ENCODE results near the gene TTC7B.

TTC7B gene

GRCh38 chr14:90510159-90510558, 306.1 kb downstream of the TTC7B start:
- no peak for DNase-seq (ENCODE audit: low read depth in 2 of 2)

- DNase-seq (ENCODE audit: low read depth in 2 of 2): no peak
Observed at GRCh38 chr14:90509403-90509802, 306.8 kb downstream of the TTC7B start.

GRCh38 chr14:90508536-90509254, 307.5 kb downstream of the TTC7B start:
- no peak for DNase-seq (ENCODE audit: low read depth in 2 of 2)

GRCh38 chr14:90508036-90508435, 308.2 kb downstream of the TTC7B start:
- no peak for DNase-seq (ENCODE audit: low read depth in 2 of 2)

- no peak for DNase-seq (ENCODE audit: low read depth in 2 of 2)
Observed at GRCh38 chr14:90507428-90507827, 308.8 kb downstream of the TTC7B start.

GRCh38 chr14:90506748-90507147, 309.5 kb downstream of the TTC7B start:
- DNase-seq (ENCODE audit: low read depth in 2 of 2): no peak

- no peak for DNase-seq (ENCODE audit: low read depth in 2 of 2)
Observed at GRCh38 chr14:90505531-90505930, 310.7 kb downstream of the TTC7B start.

GRCh38 chr14:90504643-90505042, 311.6 kb downstream of the TTC7B start:
- no peak for DNase-seq (ENCODE audit: low read depth in 2 of 2)

- no peak for DNase-seq (ENCODE audit: low read depth in 2 of 2)
Observed at GRCh38 chr14:90503582-90503981, 312.6 kb downstream of the TTC7B start.

- DNase-seq (ENCODE audit: low read depth in 2 of 2): no peak
Observed at GRCh38 chr14:90502760-90503159, 313.5 kb downstream of the TTC7B start.

GRCh38 chr14:90500665-90501370, 315.4 kb downstream of the TTC7B start:
- DNase-seq (ENCODE audit: low read depth in 2 of 2): no peak

GRCh38 chr14:90499908-90500664, 316.1 kb downstream of the TTC7B start:
- no peak for DNase-seq (ENCODE audit: low read depth in 2 of 2)

- no peak for DNase-seq (ENCODE audit: low read depth in 2 of 2)
Observed at GRCh38 chr14:90499121-90499520, 317.1 kb downstream of the TTC7B start.

- DNase-seq (ENCODE audit: low read depth in 2 of 2): no peak
Observed at GRCh38 chr14:90498198-90498597, 318.0 kb downstream of the TTC7B start.

GRCh38 chr14:90496379-90496778, 319.9 kb downstream of the TTC7B start:
- DNase-seq (ENCODE audit: low read depth in 2 of 2): no peak

GRCh38 chr14:90495357-90496276, 320.6 kb downstream of the TTC7B start:
- peak; percentile 13 to 30 for DNase-seq (ENCODE audit: low read depth in 2 of 2)

GRCh38 chr14:90491911-90492531, 324.2 kb downstream of the TTC7B start:
- DNase-seq (ENCODE audit: low read depth in 2 of 2): no peak

- DNase-seq (ENCODE audit: low read depth in 2 of 2): peak; percentile 18 to 21
Observed at GRCh38 chr14:90491221-90491885, 324.9 kb downstream of the TTC7B start.

GRCh38 chr14:90490720-90491050, 325.5 kb downstream of the TTC7B start:
- no peak for DNase-seq (ENCODE audit: low read depth in 2 of 2)

- DNase-seq (ENCODE audit: low read depth in 2 of 2): no peak
Observed at GRCh38 chr14:90489916-90490719, 326.1 kb downstream of the TTC7B start.
